ENCODE measurements around the gene LPIN2.

LPIN2 gene

DNA sequence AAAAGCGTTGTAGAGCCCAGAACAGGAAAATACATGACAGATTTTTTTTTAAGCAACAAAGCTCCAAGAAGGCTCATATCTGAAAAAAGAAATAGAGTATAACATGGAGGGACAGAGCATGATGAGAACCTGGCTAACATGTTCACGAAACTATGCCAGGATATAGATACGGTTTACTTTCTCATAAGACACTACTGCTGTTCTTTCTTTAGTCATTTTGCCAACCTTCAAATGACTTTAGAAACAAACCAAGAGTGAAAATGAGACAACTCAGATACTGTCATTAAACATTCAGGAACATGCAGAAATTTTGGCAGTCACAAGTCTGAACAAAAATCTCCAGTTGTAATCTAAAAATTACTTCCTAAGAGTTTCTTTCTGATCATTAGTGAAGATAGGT, 14.3 kb downstream of the LPIN2 start:
- no peak for DNase-seq

DNA sequence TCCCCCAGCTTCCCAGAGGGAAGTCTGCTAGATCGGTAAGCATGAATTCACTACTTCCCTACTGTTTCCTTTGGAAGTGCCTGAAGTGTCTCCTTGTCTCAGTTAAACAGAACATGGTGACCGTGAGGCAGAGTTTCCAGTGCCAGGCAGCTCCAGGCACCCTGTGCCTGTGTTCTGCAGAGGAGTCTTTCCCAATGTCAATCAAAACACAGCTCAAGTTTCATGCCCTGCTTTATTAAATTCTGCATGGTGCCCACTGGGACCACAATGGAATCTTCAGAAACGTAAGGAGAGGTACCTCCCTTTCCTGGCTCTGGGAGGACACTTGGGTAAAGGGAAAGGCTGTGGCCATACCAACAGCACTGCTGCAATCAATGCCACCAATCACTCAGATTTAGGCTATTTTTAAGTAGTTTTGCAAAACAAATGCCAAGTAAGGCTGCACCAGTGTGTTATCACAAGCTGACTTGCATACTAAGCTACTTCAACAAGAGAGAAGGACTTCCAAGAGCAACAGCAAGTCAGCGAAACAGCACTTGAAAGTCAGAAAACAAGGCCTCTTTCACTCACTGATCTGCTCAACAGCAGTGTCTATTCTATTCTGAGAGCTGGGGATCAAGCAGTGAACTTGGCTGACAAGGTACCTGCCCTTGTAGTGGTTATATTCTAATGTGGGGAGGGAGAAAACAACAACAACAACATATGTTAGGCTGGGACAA, 14.9 kb downstream of the LPIN2 start:
- no peak for DNase-seq

DNA sequence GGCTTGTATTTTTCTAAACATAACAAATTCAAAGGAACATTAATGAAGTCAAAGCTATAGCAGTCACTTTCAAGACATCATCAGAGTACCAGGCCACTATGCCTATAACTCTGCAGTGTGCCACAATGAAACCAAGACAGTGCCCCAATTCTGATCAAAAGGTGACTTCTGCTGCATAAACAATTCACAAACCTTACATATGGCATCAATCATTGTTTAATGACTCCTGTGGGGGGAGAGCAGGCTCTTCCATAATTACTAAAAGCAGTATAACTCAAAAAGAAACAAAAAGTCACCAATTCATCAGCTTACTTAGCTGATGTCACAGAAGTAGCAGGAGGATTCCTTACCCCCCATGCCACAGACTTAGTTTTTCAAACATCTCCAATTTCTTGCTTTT, 15.5 kb downstream of the LPIN2 start:
- no peak for DNase-seq

DNA sequence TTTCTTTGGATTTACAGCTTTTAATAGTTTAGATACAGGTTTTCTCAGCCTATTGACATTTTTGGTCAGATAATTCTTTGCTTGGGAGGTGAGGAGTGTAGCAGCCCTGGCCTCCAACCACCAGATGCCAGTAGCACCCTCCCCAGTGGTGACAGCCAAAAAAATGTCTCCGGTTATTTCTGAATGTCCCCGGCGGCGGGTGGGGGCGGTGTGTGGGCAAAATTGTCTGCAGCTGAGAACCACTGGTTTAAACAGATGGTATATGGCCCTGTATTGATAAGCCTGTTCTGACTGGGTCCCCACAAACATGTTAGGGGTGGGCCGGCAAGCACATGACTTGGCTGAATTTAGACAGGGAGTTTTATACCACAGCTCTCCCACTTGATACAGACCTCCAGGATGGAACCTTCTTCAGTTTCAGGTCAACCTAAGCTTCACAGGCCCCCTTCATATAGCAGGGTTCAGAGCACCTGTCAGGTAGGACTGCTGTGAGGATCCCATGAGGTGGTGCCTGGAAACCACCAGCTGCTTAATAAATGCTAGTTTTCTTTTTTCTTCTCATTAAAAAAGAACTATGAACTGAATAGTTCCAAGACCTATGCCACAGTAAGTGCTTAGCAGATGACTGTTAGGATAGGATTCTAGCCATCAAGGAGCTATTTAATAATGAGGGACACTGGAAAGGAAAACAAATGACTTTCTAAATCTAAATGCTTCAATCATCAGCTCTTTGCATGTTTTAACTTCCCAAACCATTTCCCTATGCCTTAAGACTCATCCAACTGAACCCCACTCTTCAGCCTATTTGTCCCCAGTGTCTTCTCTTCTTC, 18.1 kb downstream of the LPIN2 start:
- DNase-seq = peak; percentile 69

DNA sequence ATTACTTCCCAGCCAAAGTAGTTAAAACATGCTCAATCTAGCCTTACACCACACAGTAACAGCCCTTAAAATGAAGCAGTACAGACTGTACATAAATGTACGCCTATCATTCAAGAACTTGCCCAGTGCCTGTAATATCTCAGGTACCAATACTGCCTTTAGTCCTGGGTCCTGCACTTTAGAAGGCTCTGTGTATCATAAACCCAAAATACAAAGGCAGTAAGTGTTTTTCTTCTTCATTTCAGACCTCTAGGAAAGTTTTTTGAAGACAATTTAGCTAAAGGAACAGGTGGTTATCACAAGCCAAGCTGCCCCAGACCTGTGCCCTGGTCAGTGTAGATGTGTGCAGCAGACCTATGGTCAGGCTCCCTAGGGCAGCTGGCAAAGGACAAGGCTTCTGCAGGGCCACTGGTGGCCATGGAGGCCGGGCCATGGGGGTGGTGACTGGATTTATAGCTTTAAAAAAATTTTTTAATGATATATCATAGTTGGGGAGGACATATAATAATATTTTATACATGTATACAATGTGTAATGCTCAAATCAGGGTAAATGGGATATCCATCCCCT, 18.8 kb downstream of the LPIN2 start:
- no peak for DNase-seq

DNA sequence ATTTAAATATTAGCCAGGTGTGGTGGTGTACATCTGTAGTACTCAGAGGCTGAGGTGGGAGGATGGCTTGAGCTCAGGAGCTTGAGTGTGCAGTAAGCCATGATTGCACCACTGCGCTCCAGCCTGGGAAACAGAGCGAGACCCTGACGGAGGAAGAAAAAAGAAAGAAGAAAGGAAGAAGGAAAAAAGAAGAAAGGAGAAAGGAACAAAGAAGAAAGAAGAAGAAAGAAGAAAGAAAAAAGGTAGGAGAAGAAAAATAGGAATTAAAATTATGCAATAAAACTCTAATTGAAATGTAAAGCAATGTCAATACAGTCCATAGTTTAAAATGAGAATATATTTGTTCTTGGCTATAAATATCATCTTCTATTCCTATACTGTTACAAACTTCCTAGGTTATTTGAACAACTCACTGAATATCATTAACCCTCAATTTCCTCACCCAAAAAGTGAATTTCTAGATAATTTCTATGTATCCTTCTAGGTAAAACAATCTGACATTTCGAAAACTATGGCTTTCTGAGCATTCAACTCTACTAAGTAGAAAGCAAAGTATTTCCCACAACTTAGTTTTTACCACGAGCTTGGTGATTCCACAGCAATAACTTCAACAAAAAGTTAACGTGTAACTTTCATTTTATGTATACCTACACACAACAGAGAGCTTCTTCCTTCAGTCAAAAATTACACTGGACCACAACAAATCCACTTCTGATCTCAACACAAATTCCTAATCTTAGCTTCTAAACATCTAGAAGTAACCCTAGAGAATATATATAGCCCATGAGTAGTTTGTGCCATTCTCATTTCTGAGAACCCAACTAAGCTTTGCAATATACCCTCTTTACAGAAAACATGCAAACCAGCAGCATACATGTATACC, 19.7 kb downstream of the LPIN2 start:
- DNase-seq = no peak

DNA sequence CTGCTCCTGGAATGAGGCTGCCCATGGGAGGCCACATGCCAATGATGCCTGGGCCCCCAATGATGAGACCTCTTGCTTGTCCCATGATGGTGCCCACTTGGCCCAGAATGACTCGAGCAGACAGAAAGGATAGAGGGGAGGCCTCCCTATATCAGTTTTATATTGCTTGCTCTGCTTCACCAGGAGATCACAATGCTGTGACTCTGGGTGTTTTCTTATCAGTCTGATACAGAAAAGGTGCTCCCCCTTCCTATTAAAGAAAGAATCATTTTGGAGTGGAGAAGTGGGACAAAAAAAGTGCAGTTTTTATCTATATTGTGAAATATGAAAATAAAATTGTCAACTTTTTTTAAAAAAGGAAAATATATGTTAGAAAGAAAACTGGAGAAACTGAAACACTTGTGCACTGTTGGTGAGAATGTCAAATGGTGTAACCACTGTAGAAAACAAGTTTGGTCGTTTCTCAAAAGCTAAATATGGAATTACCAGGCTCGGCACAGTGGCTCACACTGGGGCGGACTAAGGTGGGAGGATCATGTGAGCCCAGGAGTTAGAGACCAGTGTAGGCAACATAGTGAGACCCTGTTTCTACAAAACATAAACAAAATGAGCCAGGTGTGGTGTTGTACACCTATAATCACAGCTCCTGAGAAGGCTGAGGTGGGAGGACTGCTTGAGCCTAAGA, 21.8 kb downstream of the LPIN2 start:
- DNase-seq = no peak

DNA sequence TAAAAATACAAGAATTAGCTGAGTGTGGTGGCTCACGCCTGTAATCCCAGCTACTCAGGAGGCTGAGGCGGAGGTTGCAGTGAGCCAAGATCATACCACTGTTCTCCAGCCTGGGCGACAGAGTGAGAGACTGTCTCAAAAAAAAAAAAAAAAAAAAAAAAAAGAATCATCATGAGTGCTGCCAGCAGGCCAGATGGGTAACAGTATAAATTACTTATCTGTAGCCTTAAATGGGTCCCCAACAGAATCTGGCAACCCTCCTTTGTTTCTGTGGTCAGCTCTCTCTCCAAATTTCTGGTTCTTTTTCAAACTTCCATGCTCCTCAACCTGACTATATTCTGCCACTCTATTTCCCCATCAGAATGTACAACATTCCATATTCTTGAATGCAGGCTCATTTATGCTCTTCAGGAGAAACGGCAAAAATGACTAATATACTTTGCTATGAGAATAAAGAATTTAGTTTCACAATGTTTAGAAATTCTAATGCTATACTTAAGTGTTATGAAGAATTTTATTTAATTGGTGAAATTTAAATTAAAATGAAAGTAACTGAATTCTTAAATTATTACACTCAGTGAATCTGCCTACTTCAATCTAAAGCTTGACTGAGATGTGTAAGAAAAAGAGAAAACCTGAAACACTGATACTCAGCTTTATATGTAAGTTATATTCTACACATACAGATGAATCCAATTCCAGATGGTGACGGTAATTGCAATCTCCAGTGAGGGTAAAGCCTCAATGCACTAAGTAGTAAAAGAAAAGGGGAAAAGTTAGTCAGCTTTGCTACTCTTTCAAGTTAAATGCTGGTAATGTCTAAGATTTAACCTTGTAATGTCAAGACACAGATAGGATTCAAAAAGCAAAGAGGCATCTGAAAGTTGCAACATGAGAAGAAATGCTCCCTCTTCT, 24.8 kb downstream of the LPIN2 start:
- DNase-seq = no peak

DNA sequence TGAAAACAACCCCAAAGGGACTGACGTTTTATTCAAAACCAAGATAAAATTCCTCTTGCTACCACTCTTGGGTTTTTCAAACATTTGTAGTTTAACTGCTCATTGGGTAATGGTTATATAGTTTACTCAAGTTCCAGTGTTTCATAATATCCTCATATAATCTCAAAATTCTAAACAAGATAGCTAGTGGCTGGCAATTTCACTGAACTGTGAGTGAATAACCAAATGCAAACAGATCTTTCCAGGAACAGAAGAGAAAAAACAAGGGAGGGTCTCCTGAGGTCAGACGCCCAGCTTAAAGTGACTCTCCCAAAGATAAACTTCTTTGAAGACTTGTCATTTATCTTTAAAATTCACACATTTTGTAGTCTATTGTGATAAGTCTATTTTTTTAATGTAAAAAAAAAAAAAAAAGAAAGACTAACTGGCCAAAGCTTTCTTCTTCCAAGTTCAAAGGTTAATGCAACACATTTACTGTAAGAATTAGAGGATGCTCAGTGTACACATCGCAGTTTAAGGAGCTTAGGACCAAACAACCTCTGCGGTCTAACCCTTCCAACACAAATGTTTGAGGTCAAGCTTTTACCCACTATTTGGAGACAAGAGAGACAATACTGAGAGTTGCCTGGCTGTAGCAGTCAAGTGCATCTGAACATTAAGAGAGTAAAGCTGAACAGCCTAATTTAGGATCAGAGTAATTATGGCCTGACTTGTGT, 26.6 kb downstream of the LPIN2 start:
- no peak for DNase-seq

DNA sequence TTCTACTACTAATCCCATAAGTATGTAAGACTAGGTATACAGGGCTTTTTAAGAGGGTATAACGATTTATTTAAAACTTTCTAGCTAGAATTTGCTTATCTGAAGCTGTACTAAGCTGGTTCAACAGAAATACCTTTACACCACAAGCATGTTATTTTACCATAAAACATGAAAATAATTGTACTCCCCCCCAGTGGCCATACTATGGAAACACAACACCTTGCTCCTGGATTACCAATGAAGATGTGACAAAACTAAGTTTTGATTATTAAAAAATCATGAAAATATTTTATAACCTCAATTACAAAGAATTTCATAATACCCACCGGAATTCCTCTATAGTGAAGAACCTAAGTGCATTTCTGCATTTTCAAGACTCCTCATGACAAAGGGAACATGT, 27.3 kb downstream of the LPIN2 start:
- no peak for DNase-seq

DNA sequence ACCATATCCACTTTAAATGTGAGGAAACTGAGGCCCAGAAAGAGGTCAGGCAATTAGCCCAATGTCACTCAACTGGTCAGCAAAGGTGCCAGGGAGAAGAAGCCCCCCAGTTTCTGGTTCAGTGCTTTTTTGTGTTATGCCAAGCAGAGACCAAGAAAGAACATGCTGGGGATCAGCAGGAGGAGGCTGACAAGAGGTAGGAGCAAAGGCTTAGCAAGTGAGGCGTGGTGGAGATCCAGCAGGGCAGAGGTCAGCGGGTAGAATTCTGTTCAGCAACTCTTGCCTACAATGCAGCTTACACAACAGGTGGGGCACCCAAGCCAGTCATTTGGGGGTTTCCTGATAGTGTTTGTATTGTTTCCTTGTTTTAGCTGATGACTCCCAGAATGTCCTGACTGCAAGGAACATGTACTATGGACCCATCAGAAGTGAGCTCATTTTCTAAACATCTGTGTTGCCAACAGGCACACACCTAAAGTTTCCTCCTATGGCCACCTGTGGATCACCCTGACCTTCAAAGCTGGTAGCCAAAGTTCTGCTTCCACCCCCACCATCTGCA, 28.2 kb downstream of the LPIN2 start:
- DNase-seq = no peak

DNA sequence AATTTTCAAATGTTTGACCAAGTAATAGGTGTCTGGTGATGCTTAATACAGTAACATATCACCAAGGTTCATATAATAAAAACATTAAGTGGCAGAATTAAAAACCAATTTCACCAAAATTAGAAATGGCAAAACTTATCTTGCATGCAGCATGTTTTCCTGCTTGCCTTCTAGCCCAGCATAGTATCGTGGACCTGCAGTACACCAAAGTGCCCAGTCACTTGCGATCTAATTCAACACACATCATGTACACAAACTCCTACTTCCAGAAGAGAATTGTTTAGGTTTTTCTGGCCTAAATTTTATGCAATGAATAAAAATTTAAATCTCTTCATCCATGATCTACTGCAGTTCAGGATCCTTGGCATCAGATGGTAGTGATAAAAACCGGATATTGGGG, 28.9 kb downstream of the LPIN2 start:
- no peak for DNase-seq

DNA sequence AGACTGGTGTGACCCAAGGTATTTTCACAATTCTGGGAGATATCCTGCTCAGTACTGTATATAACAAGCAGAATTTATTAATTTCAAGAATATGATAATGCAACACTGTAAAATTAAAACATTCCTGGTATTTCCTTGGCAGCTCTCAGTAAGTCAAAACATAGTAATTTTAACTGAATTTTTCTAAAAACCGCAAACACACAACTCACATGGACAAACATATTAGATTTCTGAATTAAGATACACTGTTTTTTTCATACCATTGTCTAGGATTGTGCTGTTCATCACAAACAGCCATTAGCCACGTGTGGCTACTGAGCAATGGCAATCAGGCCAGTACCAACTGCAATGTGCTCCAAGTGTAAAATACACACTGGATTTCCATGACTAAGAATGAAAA, 29.6 kb downstream of the LPIN2 start:
- no peak for DNase-seq

DNA sequence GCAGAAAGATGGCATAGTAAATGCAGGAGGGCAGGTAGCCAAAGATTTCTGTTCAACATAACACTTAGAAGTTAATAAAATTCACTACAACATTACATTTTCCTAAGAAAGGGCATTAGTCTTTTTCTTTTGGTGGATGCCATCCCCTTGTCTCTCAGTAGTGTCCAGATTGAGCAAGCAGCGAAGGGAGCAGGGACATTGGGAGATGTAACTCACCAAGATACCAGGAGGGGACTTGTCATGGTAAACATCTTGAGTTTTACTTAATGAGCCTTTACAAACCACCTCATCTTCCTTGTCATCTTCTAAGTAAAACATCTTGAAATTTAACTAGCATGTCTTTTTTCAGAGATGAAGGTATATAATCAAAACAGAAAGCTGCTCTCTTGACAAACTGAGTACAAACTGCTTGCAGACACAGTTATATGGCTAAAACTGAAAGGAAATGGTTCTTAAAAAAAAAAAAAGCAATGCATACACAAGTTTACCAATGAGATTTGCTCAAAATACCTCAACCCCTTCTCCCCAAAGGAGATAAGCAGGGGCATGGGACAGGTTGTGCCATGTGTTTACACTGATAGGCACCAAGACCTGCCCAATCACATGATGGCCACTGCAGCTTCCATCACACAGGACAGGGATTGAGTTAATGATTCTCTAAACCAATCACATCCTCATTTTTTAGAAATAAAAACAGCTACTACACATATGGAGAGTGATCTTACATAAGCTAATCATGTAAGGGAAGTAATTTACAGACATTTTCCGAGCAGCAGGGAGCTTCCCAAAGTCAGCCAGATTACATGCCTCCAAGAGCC, 30.3 kb downstream of the LPIN2 start:
- no peak for DNase-seq

DNA sequence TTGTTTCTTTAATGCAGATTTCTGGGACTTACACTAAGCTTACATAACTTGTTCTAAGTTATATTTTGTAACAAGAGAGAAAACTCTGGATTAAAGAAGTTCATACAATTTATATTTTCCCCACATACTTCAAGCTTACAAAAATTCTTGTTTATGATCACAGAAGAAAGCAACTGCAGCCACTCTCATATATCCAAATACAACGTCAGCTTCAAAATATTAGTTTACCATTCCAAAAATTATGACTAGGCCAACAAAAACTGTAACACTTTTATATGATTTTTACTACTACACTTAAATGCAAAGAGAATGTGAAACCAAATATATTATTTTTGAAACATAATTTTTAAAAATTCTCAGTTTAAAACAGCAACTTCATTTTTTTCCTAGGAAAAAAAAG, 30.9 kb downstream of the LPIN2 start:
- no peak for DNase-seq

DNA sequence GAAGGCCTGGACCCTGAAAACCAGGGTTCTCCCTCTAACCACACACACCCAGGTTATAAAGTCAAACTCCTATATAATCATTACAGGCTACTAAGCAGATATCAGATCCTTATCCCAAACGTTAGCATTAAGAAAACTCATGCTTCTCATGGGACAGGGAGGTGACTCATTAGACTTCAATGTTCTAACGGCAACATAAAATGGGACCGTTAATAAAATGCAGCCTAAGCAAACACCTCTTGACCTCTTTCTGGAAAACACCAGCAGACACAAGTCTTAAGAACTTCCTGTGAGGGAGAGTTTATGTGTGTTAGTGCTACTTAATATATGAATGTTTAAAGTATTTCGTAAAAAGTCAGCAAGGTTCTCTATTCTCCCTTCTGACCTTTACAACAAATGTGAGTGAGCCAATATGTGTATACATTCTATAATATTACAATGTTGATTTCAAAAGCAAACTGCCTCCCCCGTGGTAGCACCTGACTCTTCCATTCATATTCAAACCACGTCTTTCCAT, 31.7 kb downstream of the LPIN2 start:
- no peak for DNase-seq

DNA sequence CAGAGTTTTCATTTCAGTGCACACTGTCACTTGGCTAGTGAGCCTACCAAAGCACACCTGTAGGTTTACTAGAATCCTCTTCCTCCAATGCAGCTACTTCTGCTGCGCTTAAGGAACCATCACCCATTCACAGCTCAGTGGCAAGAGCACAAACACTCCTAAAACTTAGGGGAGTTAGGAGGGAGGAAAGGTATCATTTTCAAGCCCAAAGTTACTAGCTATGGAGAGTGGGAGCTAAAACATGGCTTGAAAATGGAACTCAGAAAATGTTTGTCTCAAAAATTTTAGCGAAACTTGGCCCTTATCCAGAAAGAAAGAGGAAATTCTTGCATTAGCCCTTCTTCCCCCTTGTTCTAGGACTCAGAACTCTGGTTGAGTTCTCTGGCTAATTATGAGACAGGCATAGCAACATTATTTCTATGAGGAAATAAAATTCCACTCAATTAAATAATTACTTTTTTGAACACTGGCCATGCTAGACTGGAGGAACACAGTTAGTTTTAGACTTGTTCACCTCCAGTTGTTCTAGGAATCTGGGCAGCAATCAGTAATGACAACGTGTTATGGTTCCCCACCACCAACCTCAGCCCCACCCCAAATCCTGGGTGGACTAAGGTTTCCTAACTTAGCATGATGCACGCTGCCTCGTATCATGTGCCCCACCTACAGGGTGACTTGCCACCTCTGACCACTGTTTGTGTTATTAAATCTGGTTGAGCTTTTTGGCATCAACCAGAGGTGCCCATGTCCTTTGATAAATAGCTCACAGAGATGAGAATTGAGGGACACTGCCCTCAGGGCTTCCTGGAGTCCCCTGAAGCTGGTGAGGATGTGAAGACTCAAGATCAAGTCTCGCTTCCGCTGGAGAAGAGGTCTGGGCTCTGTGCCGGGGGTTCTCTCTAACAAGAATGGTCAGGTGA, 32.8 kb downstream of the LPIN2 start:
- no peak for DNase-seq

DNA sequence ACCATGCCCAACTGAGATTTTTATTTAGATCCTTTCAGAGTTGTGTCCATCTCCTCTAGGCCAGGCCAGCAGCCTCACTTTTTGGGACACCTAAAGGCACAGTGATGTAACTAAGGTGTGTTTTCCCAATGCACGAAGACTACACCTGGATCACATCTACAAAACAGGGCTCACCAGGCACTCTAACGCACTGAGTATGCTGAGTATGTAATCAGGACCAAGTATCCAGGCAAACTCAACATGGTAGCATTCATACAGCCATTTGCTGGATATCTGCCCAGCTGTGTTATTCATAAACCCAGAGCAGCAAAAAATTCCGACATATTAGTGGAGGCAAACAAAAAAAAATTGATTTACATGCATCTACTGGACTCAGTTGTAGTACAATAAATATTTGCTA, 33.8 kb downstream of the LPIN2 start:
- DNase-seq = no peak
